WTC11 (cell line): Measurements from ENCODE around the gene TMEM140.

ENCODE experiments used
- GABPB1 ChIP-seq: sonication (generic); formaldehyde crosslinking; IDR thresholded peaks from 2 replicates; pipeline ENCODE4 v1.8.1; 2023; ENCODE audit warnings: mild to moderate bottlenecking, missing genetic modification reagents
- NR2C2 ChIP-seq: sonication (generic); formaldehyde crosslinking; IDR thresholded peaks from 2 replicates; pipeline ENCODE4 v1.8.0; 2022; ENCODE audit warnings: mild to moderate bottlenecking, missing genetic modification reagents
- ZNF121 ChIP-seq: sonication (generic); formaldehyde crosslinking; IDR thresholded peaks from 2 replicates; pipeline ENCODE4 v1.8.0; 2023; ENCODE audit warnings: missing genetic modification reagents
- TF ChIP-seq, protein P1 (sequence below): sonication (generic); formaldehyde crosslinking; IDR thresholded peaks from 2 replicates; pipeline ENCODE4 v1.8.1; 2023; ENCODE audit warnings: mild to moderate bottlenecking, missing genetic modification reagents, moderate library complexity
- TF ChIP-seq, protein P2 (sequence below): fragments of 200-600 bp; IDR thresholded peaks from 2 replicates; pipeline ENCODE4 v1.8.0; 2022; ENCODE audit warnings: antibody characterized with exemption
- TF ChIP-seq, protein P3 (sequence below): sonication (generic); formaldehyde crosslinking; IDR thresholded peaks from 2 replicates; pipeline ENCODE4 v1.8.1; 2022; ENCODE audit warnings: low read depth, missing genetic modification reagents, borderline replicate concordance
- TF ChIP-seq, protein P4 (sequence below): sonication (generic); formaldehyde crosslinking; IDR thresholded peaks from 2 replicates; pipeline ENCODE4 v1.8.1; 2023; ENCODE audit warnings: mild to moderate bottlenecking, missing genetic modification reagents, moderate library complexity
- TF ChIP-seq, protein P5 (sequence below): sonication (generic); formaldehyde crosslinking; IDR thresholded peaks from 2 replicates; pipeline ENCODE4 v1.8.0; 2022; ENCODE audit warnings: mild to moderate bottlenecking, missing genetic modification reagents

DNA sequence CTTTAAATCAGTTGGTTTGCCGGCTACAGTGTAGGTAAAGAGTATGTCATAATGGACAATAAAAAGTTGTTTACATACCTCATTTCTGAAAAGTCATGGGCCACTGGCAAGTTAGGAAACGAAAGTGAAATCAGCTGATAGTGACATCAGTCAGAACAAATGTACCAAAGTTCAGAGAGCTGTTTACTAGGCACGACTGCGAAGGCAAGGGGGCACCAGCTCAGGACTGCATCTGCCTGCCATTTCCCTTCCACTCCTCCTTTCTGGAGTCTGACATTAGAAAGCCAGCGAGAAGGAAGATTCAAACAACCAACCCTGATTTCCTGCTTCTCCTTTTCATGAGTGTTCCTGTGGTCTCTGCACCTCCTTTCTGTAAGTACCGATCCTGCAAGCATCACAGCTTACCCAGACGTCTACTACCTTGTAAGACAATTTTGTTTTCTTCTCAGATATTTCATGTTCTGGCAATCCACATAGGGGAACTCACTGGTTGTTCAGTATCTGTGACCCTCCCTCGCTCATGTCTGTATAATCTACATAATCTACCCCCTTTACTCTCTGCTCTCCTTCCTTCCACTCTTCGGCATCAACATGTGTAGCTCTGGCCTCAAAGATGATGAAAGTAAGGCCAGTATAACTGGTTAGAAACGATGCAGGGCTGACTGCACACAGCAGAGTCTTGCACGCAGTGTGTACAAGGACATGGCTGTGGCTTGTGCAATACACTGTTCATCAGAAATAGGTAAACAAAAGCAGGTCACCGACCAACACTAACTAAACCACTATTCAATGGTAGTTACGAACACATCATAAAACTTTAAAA is at the start of gene TMEM140:
- TF ChIP-seq GABPB1 (CRISPR knock-in tag) (peak; percentile 96), NR2C2 (CRISPR knock-in tag) (no peak), ZNF121 (CRISPR knock-in tag) (no peak)
- TF ChIP-seq, protein P1, sequence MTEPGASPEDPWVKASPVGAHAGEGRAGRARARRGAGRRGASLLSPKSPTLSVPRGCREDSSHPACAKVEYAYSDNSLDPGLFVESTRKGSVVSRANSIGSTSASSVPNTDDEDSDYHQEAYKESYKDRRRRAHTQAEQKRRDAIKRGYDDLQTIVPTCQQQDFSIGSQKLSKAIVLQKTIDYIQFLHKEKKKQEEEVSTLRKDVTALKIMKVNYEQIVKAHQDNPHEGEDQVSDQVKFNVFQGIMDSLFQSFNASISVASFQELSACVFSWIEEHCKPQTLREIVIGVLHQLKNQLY (CRISPR knock-in tag): no peak
- TF ChIP-seq, protein P2, sequence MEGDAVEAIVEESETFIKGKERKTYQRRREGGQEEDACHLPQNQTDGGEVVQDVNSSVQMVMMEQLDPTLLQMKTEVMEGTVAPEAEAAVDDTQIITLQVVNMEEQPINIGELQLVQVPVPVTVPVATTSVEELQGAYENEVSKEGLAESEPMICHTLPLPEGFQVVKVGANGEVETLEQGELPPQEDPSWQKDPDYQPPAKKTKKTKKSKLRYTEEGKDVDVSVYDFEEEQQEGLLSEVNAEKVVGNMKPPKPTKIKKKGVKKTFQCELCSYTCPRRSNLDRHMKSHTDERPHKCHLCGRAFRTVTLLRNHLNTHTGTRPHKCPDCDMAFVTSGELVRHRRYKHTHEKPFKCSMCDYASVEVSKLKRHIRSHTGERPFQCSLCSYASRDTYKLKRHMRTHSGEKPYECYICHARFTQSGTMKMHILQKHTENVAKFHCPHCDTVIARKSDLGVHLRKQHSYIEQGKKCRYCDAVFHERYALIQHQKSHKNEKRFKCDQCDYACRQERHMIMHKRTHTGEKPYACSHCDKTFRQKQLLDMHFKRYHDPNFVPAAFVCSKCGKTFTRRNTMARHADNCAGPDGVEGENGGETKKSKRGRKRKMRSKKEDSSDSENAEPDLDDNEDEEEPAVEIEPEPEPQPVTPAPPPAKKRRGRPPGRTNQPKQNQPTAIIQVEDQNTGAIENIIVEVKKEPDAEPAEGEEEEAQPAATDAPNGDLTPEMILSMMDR: no peak
- TF ChIP-seq, protein P3, sequence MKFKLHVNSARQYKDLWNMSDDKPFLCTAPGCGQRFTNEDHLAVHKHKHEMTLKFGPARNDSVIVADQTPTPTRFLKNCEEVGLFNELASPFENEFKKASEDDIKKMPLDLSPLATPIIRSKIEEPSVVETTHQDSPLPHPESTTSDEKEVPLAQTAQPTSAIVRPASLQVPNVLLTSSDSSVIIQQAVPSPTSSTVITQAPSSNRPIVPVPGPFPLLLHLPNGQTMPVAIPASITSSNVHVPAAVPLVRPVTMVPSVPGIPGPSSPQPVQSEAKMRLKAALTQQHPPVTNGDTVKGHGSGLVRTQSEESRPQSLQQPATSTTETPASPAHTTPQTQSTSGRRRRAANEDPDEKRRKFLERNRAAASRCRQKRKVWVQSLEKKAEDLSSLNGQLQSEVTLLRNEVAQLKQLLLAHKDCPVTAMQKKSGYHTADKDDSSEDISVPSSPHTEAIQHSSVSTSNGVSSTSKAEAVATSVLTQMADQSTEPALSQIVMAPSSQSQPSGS (CRISPR knock-in tag): no peak
- TF ChIP-seq, protein P4, sequence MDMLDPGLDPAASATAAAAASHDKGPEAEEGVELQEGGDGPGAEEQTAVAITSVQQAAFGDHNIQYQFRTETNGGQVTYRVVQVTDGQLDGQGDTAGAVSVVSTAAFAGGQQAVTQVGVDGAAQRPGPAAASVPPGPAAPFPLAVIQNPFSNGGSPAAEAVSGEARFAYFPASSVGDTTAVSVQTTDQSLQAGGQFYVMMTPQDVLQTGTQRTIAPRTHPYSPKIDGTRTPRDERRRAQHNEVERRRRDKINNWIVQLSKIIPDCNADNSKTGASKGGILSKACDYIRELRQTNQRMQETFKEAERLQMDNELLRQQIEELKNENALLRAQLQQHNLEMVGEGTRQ (CRISPR knock-in tag): no peak
- TF ChIP-seq, protein P5, sequence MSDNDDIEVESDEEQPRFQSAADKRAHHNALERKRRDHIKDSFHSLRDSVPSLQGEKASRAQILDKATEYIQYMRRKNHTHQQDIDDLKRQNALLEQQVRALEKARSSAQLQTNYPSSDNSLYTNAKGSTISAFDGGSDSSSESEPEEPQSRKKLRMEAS (CRISPR knock-in tag): no peak
